Stimulated activated CD4-positive, alpha-beta T cell treated with anti-CD3 and anti-CD28 coated beads, TNF-alpha, amount 100 ng/mL, for 24 hours (primary cell): Measurements from ENCODE around the gene ORMDL2.
"Not testable (repeated sequence)": the region's sequence is repeated elsewhere in the genome, so short reads cannot be mapped to it uniquely, and the experiment has no call there.

Source experiments
- DNase-seq, 3 experiments: peaks; one replicate each; pipeline ENCODE4 v3.0.0-alpha.2; 2020; ENCODE audit warnings: low read depth in 3 of 3

The ORMDL2 gene

GRCh38 chr12:55828357-55828756, 10.5 kb downstream of the ORMDL2 start:
- DNase-seq = no peak

- no peak for DNase-seq
Measured at GRCh38 chr12:55829967-55830600, 12.2 kb downstream of the ORMDL2 start.

- DNase-seq = peak in 1 of 3 experiments; percentile 33
Measured at GRCh38 chr12:55830601-55831446, 13.0 kb downstream of the ORMDL2 start.

DNA sequence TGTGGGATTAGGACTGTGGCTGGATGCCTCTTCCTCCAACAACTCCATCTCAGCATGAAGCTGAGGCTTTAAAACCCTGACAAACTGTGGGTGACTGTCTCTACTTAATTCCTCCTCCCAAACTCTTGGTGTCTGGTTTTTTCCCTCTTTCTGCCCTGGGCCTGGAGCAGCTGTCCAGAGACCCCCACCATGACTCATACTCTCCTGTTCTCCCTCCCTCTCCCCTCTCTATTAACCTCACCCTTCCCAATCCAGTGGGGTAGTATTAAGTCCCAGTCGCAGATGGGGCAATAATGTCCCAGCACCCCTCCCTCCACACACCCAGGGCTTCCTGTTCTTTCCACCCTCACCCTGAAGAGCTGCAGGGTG, 13.6 kb downstream of the ORMDL2 start:
- no peak for DNase-seq

- no peak for DNase-seq
Measured at GRCh38 chr12:55833056-55833455, 15.2 kb downstream of the ORMDL2 start.

DNA sequence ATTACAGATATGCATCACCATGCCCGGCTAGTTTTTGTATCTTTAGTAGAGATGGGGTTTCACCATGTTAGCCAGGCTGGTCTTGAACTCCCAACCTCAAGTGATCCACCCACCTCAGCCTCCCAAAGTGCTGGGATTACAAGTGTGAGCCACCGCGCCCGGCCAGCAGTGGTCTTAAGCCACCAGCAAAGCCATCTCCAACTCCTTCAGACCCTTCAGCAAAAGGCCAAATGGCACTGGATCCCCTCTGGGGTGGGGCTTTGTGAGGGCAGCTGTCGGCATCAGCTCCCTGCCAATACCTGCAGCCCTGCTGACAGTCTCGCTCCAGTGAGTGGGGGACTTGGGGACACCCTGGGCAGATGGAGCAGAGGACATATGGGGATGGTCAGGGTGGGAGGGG, 16.6 kb downstream of the ORMDL2 start:
- not testable (repeated sequence) for DNase-seq

- no peak for DNase-seq
Measured at GRCh38 chr12:55838361-55838760, 20.5 kb downstream of the ORMDL2 start.

GRCh38 chr12:55839345-55840140, 21.7 kb downstream of the ORMDL2 start:
- no peak for DNase-seq

DNA sequence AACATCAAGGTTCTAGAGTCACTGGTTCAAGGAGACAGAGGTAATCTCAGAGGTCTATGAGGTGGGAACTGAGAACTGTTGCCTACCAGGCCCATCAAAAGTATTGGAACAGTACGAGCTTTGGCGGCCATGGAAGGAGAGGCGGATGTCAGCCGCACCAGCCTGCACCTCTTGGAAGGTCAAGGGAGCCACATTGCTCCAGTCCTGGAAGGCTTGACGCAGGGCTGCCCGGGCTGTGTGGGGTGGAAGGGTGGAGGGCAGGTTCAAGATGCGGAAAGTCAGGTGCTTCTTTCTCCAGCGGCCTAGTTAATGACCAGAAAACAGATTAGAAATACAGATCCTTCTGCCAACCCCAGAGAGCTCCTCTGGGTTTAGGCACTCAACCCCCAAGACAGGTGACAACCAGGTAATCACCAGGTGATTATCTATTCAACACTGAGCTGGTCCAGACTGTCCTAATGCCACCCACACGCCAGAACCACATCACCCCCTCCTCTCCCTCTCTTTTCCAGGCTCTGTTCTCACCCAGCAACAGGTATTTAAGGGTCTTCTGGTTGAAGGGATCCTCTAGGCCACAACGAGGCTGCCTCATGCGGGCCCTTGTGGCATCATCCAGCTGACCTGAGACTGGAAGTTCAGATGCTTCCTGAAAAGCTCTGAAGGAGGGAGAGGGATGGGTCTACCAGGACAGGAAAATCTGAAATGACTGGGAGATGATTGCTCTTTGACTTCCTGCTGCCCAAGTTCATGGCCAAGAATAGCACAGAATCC, 22.9 kb downstream of the ORMDL2 start:
- DNase-seq = no peak

- DNase-seq = no peak
Measured at GRCh38 chr12:55842681-55843429, 25.0 kb downstream of the ORMDL2 start, which contains the start of gene MMP19. TSS of gene MMP19 (minus strand) at chr12:55842936. CDS start at chr12:55842830, 106 bp downstream.

- no peak for DNase-seq
Measured at GRCh38 chr12:55843431-55843830, 25.6 kb downstream of the ORMDL2 start.

DNA sequence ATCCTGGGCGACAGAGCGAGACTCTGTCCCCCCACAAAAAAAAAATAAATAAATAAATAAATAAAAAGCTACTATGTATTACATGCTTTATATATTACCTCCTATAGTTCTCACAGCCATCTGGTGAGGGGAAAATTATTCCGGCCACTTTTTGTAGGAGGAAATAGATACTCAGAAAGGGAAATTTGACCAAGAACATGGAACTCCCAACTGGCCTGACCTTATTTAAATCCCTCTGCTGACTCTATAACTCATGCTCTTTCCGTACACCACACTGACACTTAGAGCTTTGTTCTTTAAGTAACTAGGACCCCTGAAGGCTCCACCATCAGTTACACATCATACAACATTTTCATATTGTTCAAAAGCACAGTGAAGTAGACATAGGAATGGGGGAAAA, 27.1 kb downstream of the ORMDL2 start:
- DNase-seq = no peak

GRCh38 chr12:55845361-55845760, 27.5 kb downstream of the ORMDL2 start:
- no peak for DNase-seq

DNA sequence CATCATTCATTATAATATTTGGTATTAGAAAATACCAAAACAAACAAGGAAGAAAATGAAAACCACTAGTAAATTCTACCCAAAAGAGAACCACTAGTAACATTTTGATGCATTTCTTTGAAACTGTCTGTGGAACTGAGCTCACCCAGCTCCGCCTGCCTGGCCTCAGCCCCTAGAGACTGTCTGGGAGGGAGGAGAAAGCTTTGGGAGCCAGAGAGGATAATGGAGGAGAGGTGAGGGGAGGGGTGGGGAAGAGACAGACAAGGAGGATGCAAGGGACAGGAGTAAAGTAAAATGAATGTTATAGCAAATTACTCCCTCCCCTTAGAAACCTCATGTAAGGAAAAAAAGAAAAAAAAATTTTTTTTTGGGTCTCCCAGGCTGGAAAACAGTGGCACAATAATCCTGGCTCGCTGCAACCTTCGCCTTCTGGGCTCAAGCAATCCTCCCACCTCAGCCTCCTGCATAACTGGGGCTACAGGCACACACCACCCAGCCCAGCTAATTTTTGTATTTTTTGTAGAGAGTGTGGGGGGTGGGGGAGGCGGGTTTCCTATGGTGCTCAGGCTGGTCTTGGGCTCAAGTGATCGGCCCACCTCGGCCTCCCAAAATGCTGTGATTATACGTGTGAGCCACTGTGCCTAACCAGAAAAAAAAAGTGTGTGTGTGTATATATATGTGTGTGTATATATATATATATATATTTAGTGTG, 28.1 kb downstream of the ORMDL2 start:
- no peak for DNase-seq

- peak in 1 of 3 experiments; percentile 26 for DNase-seq
Measured at GRCh38 chr12:55847033-55847432, 29.2 kb downstream of the ORMDL2 start.

- DNase-seq = no peak
Measured at GRCh38 chr12:55847603-55848291, 29.9 kb downstream of the ORMDL2 start.

- no peak for DNase-seq
Measured at GRCh38 chr12:55849616-55850343, 31.9 kb downstream of the ORMDL2 start.

DNA sequence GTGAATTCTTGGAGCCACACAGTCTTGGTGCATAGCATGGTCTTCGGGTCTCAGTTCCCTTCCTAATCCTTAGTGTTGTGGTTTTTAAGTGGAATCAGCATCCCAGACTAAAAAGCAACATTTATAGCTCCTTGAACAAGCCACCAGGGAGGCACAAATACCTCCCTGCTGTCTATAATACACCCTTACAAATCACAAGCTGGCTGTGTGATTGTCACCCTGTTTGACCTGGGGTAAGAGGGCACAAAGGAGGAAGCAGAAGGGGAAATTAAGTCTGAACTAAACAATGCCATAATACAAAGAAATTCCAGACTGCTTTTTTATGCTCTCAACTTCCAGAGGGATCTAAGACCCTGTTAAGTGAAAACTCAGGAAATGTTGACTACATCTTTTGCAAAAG, 32.6 kb downstream of the ORMDL2 start:
- no peak for DNase-seq

DNA sequence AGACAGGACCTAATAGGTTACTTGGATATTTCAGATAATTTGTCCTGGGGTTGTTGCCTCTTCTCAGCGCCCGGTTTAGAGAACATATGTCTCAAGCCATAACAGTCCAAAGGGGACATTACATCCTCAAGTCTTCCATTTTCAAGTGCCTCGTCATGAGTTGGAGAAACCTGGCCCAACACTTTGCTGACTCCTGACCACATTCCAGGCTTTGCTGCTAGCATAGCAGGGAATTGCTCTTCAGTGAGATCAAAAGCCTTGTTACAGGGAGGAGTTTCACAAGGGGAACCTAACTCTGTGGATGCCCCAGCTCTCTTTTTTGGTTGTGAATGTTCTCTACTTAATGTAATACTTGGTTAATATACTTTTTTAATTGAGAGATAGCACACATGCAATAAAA, 33.1 kb downstream of the ORMDL2 start:
- DNase-seq = no peak
